Endothelial cell of umbilical vein (primary cell): ENCODE data around the gene UBE3D. TPM values are rescaled to one million over a fixed set of nuclear protein-coding genes. Genes with fewer than 3 reads are reported as not detected.

Experiments
- BruUV-seq: library from RNA; stranded (reverse); fragments of 400-500 nt; replicated peaks from 2 replicates; lab custom pipeline; 2021; lab: Mats Ljungman, UMichigan
- CTCF ChIA-PET: fragments of 300-600, 350-600 bp; sonication (Branson Sonifier 250); formaldehyde crosslinking; loops from one replicate; lab custom pipeline; 2021; ENCODE audit warnings: antibody characterized with exemption, inconsistent platforms; lab: Charles Lee
- POLR2A ChIA-PET: fragments of 300-600, 350-600 bp; sonication (Branson Sonifier 250); formaldehyde crosslinking; loops from one replicate; lab custom pipeline; 2021; ENCODE audit warnings: antibody characterized with exemption, inconsistent platforms; lab: Charles Lee
- DNase-seq: peaks from one replicate; pipeline ENCODE4 v3.0.0-alpha.2; 2011; ENCODE audit warnings: low read depth, low spot score
- FAIRE-seq: peaks from 2 replicates; lab custom pipeline; 2011; peaks lifted over from hg19 to GRCh38; lab: Jason Lieb, UNC
- H2AFZ ChIP-seq: 2 replicates; pipeline ENCODE4 v1.6.0; 2012; ENCODE audit warnings: low read depth, low read length, control low read depth, inconsistent platforms
- H3K27ac ChIP-seq: 2 replicates; pipeline ENCODE4 v1.5.1; 2011; ENCODE audit warnings: low read depth, mild to moderate bottlenecking, control low read depth, low read length, moderate library complexity; ENCODE audit not compliant: insufficient read depth
- H3K27me3 ChIP-seq, 2 experiments: 2 replicates each; pipeline versions ENCODE4 v1.6.0 to v1.6.1; 2011; ENCODE audit warnings: low read length in 2 of 2, mixed read lengths in 1 of 2; ENCODE audit not compliant: control insufficient read depth in 2 of 2, insufficient read depth in 2 of 2
- H3K36me3 ChIP-seq, 2 experiments: 2 replicates in 1 of 2; 3 replicates in 1 of 2; pipeline ENCODE4 v1.5.1; 2011; ENCODE audit warnings: low read length in 2 of 2, mild to moderate bottlenecking in 1 of 2, moderate library complexity in 1 of 2; ENCODE audit not compliant: control insufficient read depth in 2 of 2, insufficient read depth in 2 of 2; ENCODE audit errors: extremely low read depth in 1 of 2
- H3K4me1 ChIP-seq: 3 replicates; pipeline ENCODE4 v1.5.1; 2011; ENCODE audit warnings: mild to moderate bottlenecking, low read length; ENCODE audit not compliant: control insufficient read depth, insufficient read depth; ENCODE audit errors: extremely low read depth
- H3K4me2 ChIP-seq: 2 replicates; pipeline ENCODE4 v1.6.1; 2011; ENCODE audit warnings: low read length, control low read depth, mixed read lengths; ENCODE audit not compliant: insufficient read depth
- H3K4me3 ChIP-seq, 3 experiments: fragments of 200-600 bp in 1 of 3; sonication (generic), shearing (Covaris generic) in 1 of 3; replicated peaks in 1 of 3; 2 replicates each; pipeline ENCODE4 v1.5.1; 2011 to 2016; ENCODE audit warnings: control low read depth in 3 of 3, low read length in 3 of 3, mild to moderate bottlenecking in 2 of 3, inconsistent platforms in 1 of 3, low read depth in 1 of 3, moderate library complexity in 1 of 3; ENCODE audit not compliant: insufficient read depth in 1 of 3
- H3K79me2 ChIP-seq: 2 replicates; pipeline ENCODE4 v1.6.0; 2012; ENCODE audit warnings: low read length, inconsistent platforms; ENCODE audit not compliant: control insufficient read depth, insufficient read depth
- H3K9ac ChIP-seq: replicated peaks from 2 replicates; pipeline ENCODE3; 2011; ENCODE audit warnings: low read length, control low read depth; ENCODE audit not compliant: insufficient read depth; ENCODE audit errors: extremely low read depth
- H3K9me1 ChIP-seq: replicated peaks from 3 replicates; pipeline ENCODE4 v1.6.0; 2011; ENCODE audit warnings: mild to moderate bottlenecking, low read length; ENCODE audit not compliant: control insufficient read depth, insufficient read depth; ENCODE audit errors: extremely low read depth
- H3K9me3 ChIP-seq: replicated peaks from 2 replicates; pipeline ENCODE4 v1.5.1; 2012; ENCODE audit warnings: low read length, inconsistent platforms; ENCODE audit not compliant: control insufficient read depth, insufficient read depth
- H4K20me1 ChIP-seq: replicated peaks from 2 replicates; pipeline ENCODE3; 2011; ENCODE audit warnings: mild to moderate bottlenecking, low read length; ENCODE audit not compliant: control insufficient read depth, insufficient read depth; ENCODE audit errors: extremely low read depth
- CTCF ChIP-seq, 2 donors: IDR thresholded peaks; 1 replicate in 1 of 2; 2 replicates in 1 of 2; pipeline ENCODE4 v1.5.1; 2011; ENCODE audit warnings: low read length in 2 of 2, mild to moderate bottlenecking in 2 of 2, moderate library complexity in 2 of 2, control low read depth in 1 of 2, inconsistent platforms in 1 of 2, low read depth in 1 of 2; ENCODE audit not compliant: insufficient read depth in 1 of 2; ENCODE audit errors: extremely low read depth in 1 of 2
- EZH2 ChIP-seq: IDR thresholded peaks from 2 replicates; pipeline ENCODE4 v1.6.1; 2012; ENCODE audit warnings: borderline replicate concordance, low read depth, mild to moderate bottlenecking, moderate library complexity, low read length, inconsistent platforms; ENCODE audit not compliant: severe bottlenecking
- FOS ChIP-seq: IDR thresholded peaks from 2 replicates; pipeline ENCODE4 v1.6.1; 2011; ENCODE audit warnings: mild to moderate bottlenecking, low read length, moderate library complexity, borderline replicate concordance; ENCODE audit not compliant: insufficient read depth
- GATA2 ChIP-seq: IDR thresholded peaks from 2 replicates; pipeline ENCODE4 v1.7.0; 2011; ENCODE audit warnings: low read depth, mild to moderate bottlenecking, moderate library complexity, mixed read lengths, low read length; ENCODE audit not compliant: insufficient read length, insufficient read depth
- JUN ChIP-seq: IDR thresholded peaks from 2 replicates; pipeline ENCODE4 v1.6.1; 2011; ENCODE audit warnings: borderline replicate concordance, low read depth; ENCODE audit not compliant: insufficient read length, insufficient read depth
- MAX ChIP-seq: IDR thresholded peaks from 2 replicates; pipeline ENCODE4 v1.6.1; 2011; ENCODE audit not compliant: insufficient read depth, insufficient read length
- MYC ChIP-seq: IDR thresholded peaks from one replicate; pipeline ENCODE4 v1.6.1; 2011; ENCODE audit warnings: mild to moderate bottlenecking, low read depth, low read length
- POLR2A ChIP-seq: IDR thresholded peaks from 2 replicates; pipeline ENCODE4 v1.6.1; 2012; ENCODE audit warnings: low read depth, mild to moderate bottlenecking, control low read depth, low read length
- POLR2AphosphoS5 ChIP-seq: IDR thresholded peaks from 2 replicates; pipeline ENCODE4 v1.6.1; 2012; ENCODE audit warnings: low read depth, mild to moderate bottlenecking, control low read depth, low read length, moderate library complexity; ENCODE audit not compliant: insufficient read depth
- dilution Hi-C: fragments of 300-500 bp; cut with MboI; formaldehyde crosslinking; loops from one replicate; pipeline ENCODE4 v1.15.0; 2019; ENCODE audit warnings: low sequenced_read_pairs; ENCODE audit not compliant: extremely low pct_ligation_motif_present
- intact Hi-C: fragments of 100-400 bp; cut with micrococcal nuclease; formaldehyde crosslinking; loops from one replicate; pipeline ENCODE4 v1.10.0; 2022
- polyA plus RNA-seq, 4 experiments: library from polyadenylated mRNA; depleted of rRNA in 3 of 4; stranded (reverse) in 3 of 4; unstranded in 1 of 4; fragments of >200 nt; gene quantifications; 2 replicates each; pipeline versions ENCODE4 v1.2.1 to v1.2.3, GENCODE V29; 2011 to 2012; ENCODE audit warnings: missing spikeins in 1 of 4
- total RNA-seq: library from RNA; stranded (reverse); gene quantifications from 2 replicates; pipeline ENCODE4 v1.2.3, GENCODE V29; 2021

UBE3D gene
- total and polyA plus RNA-seq, 2 donors (not counting 3 experiments of a cell fraction or from before 2014, with no cell fraction given), result 1.9 to 6.2 TPM

- Histone ChIP-seq H3K36me3 (peaks cover 0 to 2% of the 10 kb centered on the region in 2 experiments), H3K27me3 (no peaks in the 10 kb centered on the region), H3K9me1 (no peaks in the 10 kb centered on the region), H4K20me1 (no peaks in the 10 kb centered on the region), H3K4me3 (no peak overlapping the region), H3K79me2 (no peaks in the 10 kb centered on the region), H3K9ac (no peak overlapping the region), H3K4me1 (no peaks in the 10 kb centered on the region), H3K4me2 (no peak overlapping the region), H2AFZ (no peak overlapping the region), H3K27ac (no peak overlapping the region), H3K9me3 (no peaks in the 10 kb centered on the region)
- dilution Hi-C loops (no loop called here), intact Hi-C loops (no loop called here)
- no TSS peak for BruUV-seq
- no peak for DNase-seq
- ChIA-PET POLR2A (no interaction called here), CTCF (interaction anchor here (0.9 kb wide), 1 partner anchor 112 kb away, joined by 3 read pairs; the partner anchor contains the start of gene UBE3D)
- TF ChIP-seq CTCF (IDR thresholded peaks at IDR 0.05; ENCODE audit: extremely low read depth in 1 of 2, insufficient read depth in 1 of 2, low read depth in 1 of 2, low read length in 2 of 2), result no peak
- TF ChIP-seq MAX, result no peak
- no peak for TF ChIP-seq EZH2
- no peak for TF ChIP-seq POLR2A
- TF ChIP-seq MYC, result no peak
- TF ChIP-seq POLR2AphosphoS5, result no peak
- TF ChIP-seq JUN, result no peak
- TF ChIP-seq GATA2, result no peak
- no peak for TF ChIP-seq FOS
- no peak for FAIRE-seq
Measured at GRCh38 chr6:82953871-82954270, 111.8 kb downstream of the UBE3D start.
